PC-9 (cell line): ENCODE results near the gene MAML3. TPM values are rescaled to one million over a fixed set of nuclear protein-coding genes. Genes with fewer than 3 reads are reported as not detected.

Experiments
- BruUV-seq: library from RNA; stranded (reverse); fragments of 400-500 nt; replicated peaks from 2 replicates; lab custom pipeline; 2021; lab: Mats Ljungman, UMichigan
- CTCF ChIA-PET: fragments of 300-600 bp; sonication (Branson Sonifier 250); formaldehyde crosslinking; loops from one replicate; lab custom pipeline; 2022; ENCODE audit warnings: antibody characterized with exemption; lab: Charles Lee
- POLR2A ChIA-PET: fragments of 300-600 bp; sonication (Branson Sonifier 250); formaldehyde crosslinking; loops from one replicate; lab custom pipeline; 2022; ENCODE audit warnings: antibody characterized with exemption; ENCODE audit not compliant: unreplicated experiment; lab: Charles Lee
- DNase-seq, 2 experiments: peaks; one replicate each; pipeline versions ENCODE4 v3.0.0 to v3.0.0-alpha.2; 2015 to 2022; ENCODE audit warnings: mixed read lengths in 1 of 2
- H2AFZ ChIP-seq: fragments of 200-600 bp; sonication (generic); 2 replicates; pipeline ENCODE4 v1.8.1; 2017; ENCODE audit warnings: antibody characterized with exemption
- H3F3A ChIP-seq: fragments of 200-600 bp; sonication (generic); 2 replicates; pipeline ENCODE4 v1.8.1; 2017; ENCODE audit warnings: antibody characterized with exemption, mild to moderate bottlenecking, low read depth; ENCODE audit not compliant: insufficient read depth
- H3K27ac ChIP-seq: fragments of 200-600 bp; sonication (generic); 2 replicates; pipeline ENCODE4 v1.6.1; 2016; ENCODE audit warnings: mixed run types
- H3K27me3 ChIP-seq: fragments of 200-600 bp; sonication (generic); 2 replicates; pipeline ENCODE4 v1.6.1; 2016; ENCODE audit warnings: low read depth, mixed run types; ENCODE audit not compliant: insufficient read depth
- H3K36me3 ChIP-seq: fragments of 200-600 bp; sonication (generic); 2 replicates; pipeline ENCODE4 v1.6.1; 2016; ENCODE audit warnings: low read depth, mixed run types
- H3K4me1 ChIP-seq: fragments of 200-600 bp; sonication (generic); replicated peaks from 2 replicates; pipeline ENCODE4 v1.6.1; 2016; ENCODE audit warnings: mixed run types; ENCODE audit not compliant: insufficient read depth
- H3K4me2 ChIP-seq: fragments of 200-600 bp; sonication (generic); 2 replicates; pipeline ENCODE4 v1.6.1; 2017; ENCODE audit warnings: mixed run types
- H3K4me3 ChIP-seq: fragments of 200-600 bp; sonication (generic); 2 replicates; pipeline ENCODE4 v1.6.1; 2016; ENCODE audit warnings: mixed run types
- H3K79me2 ChIP-seq: fragments of 200-600 bp; sonication (generic); 2 replicates; pipeline ENCODE4 v1.6.1; 2017; ENCODE audit warnings: low read depth, mixed run types
- H3K9me2 ChIP-seq: fragments of 200-600 bp; sonication (generic); 2 replicates; pipeline ENCODE4 v1.8.1; 2017; ENCODE audit warnings: mild to moderate bottlenecking; ENCODE audit not compliant: insufficient read depth
- H3K9me3 ChIP-seq: fragments of 200-600 bp; sonication (generic); 2 replicates; pipeline ENCODE4 v1.8.1; 2016; ENCODE audit warnings: low read depth; ENCODE audit not compliant: insufficient read depth
- H4K20me1 ChIP-seq: fragments of 200-600 bp; sonication (generic); 2 replicates; pipeline ENCODE4 v1.8.1; 2017; ENCODE audit not compliant: insufficient read depth
- EZH2 ChIP-seq: fragments of 200-600 bp; sonication (generic); IDR thresholded peaks from 2 replicates; pipeline ENCODE4 v1.8.0; 2017; ENCODE audit warnings: antibody characterized with exemption, low read depth
- intact Hi-C: fragments of 100-400 bp; cut with micrococcal nuclease; formaldehyde crosslinking; loops from one replicate; pipeline ENCODE4 v1.10.0; 2022; ENCODE audit not compliant: unreplicated experiment
- total RNA-seq: library from RNA; stranded (reverse); gene quantifications from 2 replicates; pipeline ENCODE4 v1.2.3, GENCODE V29; 2021
- TF ChIP-seq, protein P1 (sequence below): fragments of 200-600 bp; sonication (generic); conservative IDR thresholded peaks from 2 replicates; pipeline ENCODE4 v1.6.1; 2017; ENCODE audit warnings: mixed run types, antibody characterized with exemption, mild to moderate bottlenecking, moderate library complexity

Gene MAML3
- total RNA-seq, 1 experiment from 2014 or later, result 15.2 TPM

DNA sequence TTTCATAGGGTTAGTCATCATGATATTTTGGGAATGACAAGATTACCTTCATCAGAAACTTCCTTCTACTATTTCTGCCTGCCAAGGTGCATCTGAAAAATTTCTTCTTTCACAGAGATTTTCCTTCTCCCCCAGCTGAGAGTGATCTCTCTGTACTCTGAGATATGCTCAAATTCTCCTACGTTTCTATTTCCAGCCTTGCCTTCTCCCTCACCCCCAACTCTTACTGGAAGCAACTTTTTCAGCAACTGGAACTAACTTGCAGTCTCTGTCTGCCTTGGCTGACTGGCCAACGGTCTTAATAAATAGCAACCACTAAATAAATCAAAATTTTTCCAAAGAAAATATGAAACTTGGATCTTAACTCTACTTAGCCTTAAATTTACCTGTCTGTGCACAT lies 122.3 kb downstream of the MAML3 start:
- intact Hi-C loops, result no loop called here
- BruUV-seq, result no TSS peak
- CTCF ChIA-PET, result no interaction called here
- POLR2A ChIA-PET, result interaction anchor here (0.6 kb wide), 1 partner anchor 12 kb away, joined by 7 read pairs; no protein-coding TSS in a partner anchor
- no peak overlapping the region for H3K4me3 ChIP-seq
- H2AFZ ChIP-seq, result no peak overlapping the region
- TF ChIP-seq, protein P1, sequence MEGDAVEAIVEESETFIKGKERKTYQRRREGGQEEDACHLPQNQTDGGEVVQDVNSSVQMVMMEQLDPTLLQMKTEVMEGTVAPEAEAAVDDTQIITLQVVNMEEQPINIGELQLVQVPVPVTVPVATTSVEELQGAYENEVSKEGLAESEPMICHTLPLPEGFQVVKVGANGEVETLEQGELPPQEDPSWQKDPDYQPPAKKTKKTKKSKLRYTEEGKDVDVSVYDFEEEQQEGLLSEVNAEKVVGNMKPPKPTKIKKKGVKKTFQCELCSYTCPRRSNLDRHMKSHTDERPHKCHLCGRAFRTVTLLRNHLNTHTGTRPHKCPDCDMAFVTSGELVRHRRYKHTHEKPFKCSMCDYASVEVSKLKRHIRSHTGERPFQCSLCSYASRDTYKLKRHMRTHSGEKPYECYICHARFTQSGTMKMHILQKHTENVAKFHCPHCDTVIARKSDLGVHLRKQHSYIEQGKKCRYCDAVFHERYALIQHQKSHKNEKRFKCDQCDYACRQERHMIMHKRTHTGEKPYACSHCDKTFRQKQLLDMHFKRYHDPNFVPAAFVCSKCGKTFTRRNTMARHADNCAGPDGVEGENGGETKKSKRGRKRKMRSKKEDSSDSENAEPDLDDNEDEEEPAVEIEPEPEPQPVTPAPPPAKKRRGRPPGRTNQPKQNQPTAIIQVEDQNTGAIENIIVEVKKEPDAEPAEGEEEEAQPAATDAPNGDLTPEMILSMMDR, result no peak
- TF ChIP-seq EZH2, result no peak
- H3K4me2 ChIP-seq, result no peak overlapping the region
- no peaks in the 10 kb centered on the region for H3K9me3 ChIP-seq
- H3K79me2 ChIP-seq, result peaks cover 42% of the 10 kb centered on the region
- peaks cover 10% of the 10 kb centered on the region for H3K4me1 ChIP-seq
- peaks cover 4% of the 10 kb centered on the region for H3F3A ChIP-seq
- H3K27ac ChIP-seq, result no peak overlapping the region
- no peak for DNase-seq
- H3K9me2 ChIP-seq, result no peaks in the 10 kb centered on the region
- no peaks in the 10 kb centered on the region for H3K27me3 ChIP-seq
- H3K36me3 ChIP-seq, result no peaks in the 10 kb centered on the region
- no peaks in the 10 kb centered on the region for H4K20me1 ChIP-seq

DNA sequence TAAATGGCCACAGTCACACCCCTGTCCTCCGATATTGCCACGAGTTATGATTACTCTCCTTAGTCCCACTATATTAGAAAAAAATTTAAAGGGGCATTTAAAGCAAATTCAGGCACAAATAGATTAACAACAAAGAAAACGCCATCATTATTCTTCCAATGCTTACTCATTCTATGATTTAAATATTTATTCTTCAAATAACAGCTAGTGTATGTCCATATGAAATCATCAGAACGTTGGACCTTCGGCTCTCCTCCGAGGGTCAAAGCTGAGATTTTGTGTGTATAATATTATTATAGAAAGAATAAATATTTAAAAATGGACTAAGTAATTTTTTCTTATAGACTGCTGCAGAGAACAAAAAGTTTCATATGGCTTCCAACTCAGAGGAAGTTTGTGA lies 122.9 kb downstream of the MAML3 start:
- no peaks in the 10 kb centered on the region for H3K9me2 ChIP-seq
- BruUV-seq, result no TSS peak
- H3K4me1 ChIP-seq, result peaks cover 4% of the 10 kb centered on the region
- H3K27ac ChIP-seq, result no peak overlapping the region
- intact Hi-C loops, result no loop called here
- TF ChIP-seq EZH2, result no peak
- TF ChIP-seq, protein P1, result no peak
- H3K36me3 ChIP-seq, result no peaks in the 10 kb centered on the region
- H3K79me2 ChIP-seq, result peaks cover 35% of the 10 kb centered on the region
- no peak for DNase-seq
- H3K4me2 ChIP-seq, result no peak overlapping the region
- H3K4me3 ChIP-seq, result no peak overlapping the region
- no peaks in the 10 kb centered on the region for H4K20me1 ChIP-seq
- ChIA-PET CTCF (no interaction called here), POLR2A (interaction anchor here (0.6 kb wide), 1 partner anchor 11 kb away, joined by 7 read pairs; no protein-coding TSS in a partner anchor)
- no peak overlapping the region for H2AFZ ChIP-seq
- H3K27me3 ChIP-seq, result no peaks in the 10 kb centered on the region
- no peaks in the 10 kb centered on the region for H3K9me3 ChIP-seq
- no peaks in the 10 kb centered on the region; the same call in 1 of the 2 replicates for H3F3A ChIP-seq

DNA sequence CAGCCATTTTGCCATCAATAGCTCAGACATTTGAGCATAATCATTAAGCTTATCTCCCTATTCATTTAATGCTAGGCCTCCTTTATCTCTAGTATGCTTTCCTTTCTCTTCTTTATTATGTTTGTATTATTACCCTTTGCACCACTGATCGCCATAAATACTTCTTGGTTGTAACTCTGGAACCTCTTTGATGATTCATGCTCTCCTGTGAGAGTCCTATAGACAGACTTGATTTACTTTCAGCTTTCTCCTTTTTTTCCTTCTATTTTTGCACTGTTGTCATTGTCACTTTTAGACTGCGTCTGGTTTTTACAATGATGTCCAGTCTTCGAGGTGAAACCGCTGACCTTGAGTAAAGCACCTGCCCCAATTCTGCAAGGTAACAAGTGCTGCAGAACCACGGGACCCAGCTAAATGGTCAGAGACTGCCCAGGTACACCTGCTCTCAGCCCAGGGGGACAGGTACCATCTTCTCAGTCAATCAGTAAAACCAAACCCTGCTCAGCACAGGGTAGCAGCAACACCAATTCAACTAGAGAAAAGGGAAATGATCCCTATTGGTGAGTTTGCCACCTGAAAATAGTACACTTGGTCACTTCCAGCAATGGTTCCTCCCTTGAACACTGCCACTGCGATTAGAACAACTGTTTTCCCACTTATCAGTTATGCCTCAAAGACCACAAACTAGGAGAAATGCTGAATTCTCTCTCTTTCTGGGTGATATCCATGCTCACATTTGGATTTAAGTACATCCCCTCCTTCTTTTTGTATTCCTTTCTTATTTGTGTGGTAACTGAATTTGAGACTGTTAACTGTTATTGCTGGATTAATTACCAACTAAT lies 125.1 kb downstream of the MAML3 start:
- intact Hi-C loops, result no loop called here
- H3K9me3 ChIP-seq, result no peaks in the 10 kb centered on the region
- no peaks in the 10 kb centered on the region for H3K36me3 ChIP-seq
- H3F3A ChIP-seq, result no peaks in the 10 kb centered on the region; the same call in 1 of the 2 replicates
- H3K4me3 ChIP-seq, result no peak overlapping the region
- H3K27me3 ChIP-seq, result no peaks in the 10 kb centered on the region
- peak in 1 of 2 experiments; percentile 34 for DNase-seq
- no TSS peak for BruUV-seq
- no peak overlapping the region for H3K27ac ChIP-seq
- H2AFZ ChIP-seq, result no peak overlapping the region
- no peak overlapping the region for H3K4me2 ChIP-seq
- POLR2A ChIA-PET, result interaction anchor here (0.6 kb wide), 1 partner anchor 8 kb away, joined by 11 read pairs; no protein-coding TSS in a partner anchor
- TF ChIP-seq, protein P1, result no peak
- no peak for TF ChIP-seq EZH2
- H3K4me1 ChIP-seq, result no peaks in the 10 kb centered on the region; the same call in 1 of the 2 replicates
- peaks cover 15% of the 10 kb centered on the region for H3K79me2 ChIP-seq
- H3K9me2 ChIP-seq, result no peaks in the 10 kb centered on the region
- no peaks in the 10 kb centered on the region for H4K20me1 ChIP-seq
- CTCF ChIA-PET, result no interaction called here
